GM21515 (cell line): ENCODE results near the gene KRT85.

Experiments
- ATAC-seq: cut with Tn5 transposase; IDR thresholded peaks from one replicate; pipeline ENCODE4 v1.9.1; 2021; ENCODE audit not compliant: unreplicated experiment

KRT85 gene

DNA sequence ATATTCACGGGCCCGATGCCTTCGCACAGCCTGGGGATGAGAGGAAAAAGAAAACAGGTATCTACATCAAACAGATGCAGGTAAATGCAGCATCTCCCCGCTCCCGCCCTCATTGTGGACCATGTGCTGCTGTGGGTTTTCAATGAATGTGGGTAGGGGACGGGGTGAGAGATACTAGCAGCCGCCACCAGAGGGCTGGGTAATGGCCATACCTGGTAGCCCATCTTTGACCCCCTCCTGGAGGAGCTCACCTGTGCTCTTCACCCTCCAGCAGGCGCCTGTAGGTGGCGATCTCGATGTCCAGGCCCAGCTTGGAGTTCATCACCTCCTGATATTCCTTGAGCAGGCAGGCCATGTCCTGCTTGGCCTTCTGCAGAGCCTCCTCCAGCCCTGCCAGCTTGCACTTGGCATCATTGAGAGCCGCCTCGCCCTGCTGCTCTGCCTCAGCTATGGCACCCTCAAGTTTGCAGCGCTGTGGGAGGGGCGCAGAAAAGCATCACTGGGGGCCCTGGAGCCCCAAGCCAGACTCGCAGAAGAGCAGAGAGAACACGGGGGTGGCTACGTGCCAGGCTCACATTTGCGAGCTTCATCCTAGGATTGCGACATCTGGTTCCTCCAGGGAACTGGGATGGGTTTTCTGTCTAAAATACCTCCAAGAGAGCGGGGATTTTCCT, 28.6 kb upstream of the KRT85 start:
- no peak for ATAC-seq

DNA sequence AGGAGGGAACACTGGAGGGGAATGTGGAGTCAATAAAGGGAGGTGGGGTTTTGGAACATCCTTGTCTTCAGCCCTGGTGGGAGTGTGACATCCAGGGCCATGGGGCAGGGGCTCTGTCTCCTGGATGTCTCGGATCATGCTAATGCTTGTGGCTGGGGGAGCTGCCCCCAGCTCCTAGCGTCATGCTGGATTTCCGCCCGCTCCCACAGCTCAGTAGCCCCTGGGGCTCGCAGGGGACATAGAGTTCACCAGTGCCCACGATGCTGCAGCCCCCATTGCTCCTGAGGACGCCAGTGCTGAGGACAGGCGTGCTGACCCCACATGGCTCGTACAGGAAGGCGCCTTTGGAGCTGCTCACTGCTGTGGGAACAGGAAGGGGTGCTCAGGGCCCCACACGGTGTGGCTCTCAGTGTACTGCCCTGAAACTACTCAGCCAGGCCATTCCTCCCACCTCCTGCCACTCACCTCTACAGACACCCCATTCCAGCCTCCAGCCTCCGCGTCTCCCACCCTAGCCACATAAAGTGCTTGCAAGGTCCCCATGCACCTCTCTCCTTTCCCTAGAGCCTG, 27.6 kb upstream of the KRT85 start:
- ATAC-seq, result no peak

DNA sequence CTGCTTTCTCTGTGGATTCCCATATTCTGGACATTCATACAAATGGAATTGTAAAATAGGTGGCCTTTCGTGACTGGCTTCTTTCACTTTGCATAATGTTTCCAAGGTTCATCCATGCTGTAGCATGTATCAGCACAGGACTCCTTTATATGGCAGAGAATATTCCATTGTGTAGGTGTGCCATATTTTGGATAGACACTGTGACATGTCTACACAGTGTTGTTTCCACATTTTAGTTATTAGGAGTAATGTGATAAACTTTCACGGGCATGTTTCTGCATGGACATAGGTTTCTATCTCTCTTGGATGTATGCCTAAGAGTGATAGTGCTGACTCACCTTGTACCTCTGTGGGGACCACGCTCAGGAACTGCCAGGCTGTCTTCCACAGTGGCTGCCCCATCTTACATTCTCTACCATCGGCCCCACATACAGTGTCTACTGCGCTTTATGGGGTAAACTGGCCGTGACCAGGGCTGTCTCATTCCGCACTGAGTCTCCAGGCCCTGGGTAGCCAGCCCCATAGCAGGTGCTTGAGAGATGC, 25.3 kb upstream of the KRT85 start:
- no peak for ATAC-seq

DNA sequence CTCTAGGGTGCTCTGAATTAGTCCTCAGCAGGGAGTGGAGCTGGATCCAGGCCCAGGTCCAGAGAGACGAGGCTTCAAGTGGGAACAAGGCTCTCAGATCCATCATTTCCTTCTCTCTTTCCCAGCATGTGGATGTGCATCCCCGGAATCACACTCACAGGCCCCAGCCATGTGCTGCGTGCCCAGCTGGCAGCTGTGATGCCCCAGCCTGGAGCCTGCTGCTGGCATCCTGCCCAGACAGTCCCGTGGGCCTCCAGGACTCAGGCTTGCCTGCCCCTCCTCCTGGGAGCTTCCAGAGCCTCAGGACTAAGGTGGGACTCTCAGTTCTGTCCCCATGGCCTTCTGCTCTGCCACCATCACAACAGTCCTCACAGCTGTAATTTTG, 24.3 kb upstream of the KRT85 start:
- no peak for ATAC-seq

DNA sequence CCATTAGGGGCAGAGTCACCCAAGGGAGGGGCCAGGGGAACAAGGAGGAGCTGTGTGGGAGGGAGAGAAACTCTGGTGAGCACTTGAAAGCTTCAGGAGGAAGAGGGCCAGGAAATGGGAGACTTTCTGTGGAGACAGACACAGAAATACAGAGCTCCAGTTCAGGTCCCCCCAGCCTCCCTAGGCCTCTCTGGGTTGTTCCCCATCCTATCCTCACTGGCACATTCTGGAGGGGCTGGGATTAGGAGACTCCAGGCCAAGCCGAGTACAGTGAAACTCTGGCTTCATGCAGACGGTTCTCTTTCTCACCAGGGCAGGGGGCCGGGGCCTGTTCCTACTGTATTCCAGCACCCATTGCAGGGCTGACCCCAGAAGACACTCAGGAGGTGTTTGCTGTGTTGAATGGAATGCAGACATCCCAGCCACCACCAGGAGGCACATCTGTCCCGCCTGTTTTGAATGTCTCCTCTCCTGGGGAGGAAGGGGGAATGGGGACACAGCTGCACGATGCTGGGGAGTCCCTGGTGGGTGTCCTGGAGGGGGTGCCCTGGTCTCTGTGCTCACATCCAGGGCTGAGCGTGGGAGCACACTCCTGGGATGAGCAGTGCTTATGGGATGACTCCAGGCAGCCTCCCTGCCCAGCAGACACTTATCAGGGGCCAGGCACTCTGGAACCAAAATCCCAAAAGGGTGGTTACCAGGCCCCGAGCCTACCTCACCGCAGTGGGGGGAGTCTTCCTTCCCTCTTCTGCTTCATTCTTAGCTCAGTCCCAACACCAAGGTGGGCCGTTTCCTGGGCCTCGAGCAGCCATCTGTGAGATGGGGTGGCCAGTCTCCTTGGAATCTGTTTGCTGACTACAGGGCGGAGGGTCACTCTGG, 23.7 kb upstream of the KRT85 start:
- no peak for ATAC-seq

DNA sequence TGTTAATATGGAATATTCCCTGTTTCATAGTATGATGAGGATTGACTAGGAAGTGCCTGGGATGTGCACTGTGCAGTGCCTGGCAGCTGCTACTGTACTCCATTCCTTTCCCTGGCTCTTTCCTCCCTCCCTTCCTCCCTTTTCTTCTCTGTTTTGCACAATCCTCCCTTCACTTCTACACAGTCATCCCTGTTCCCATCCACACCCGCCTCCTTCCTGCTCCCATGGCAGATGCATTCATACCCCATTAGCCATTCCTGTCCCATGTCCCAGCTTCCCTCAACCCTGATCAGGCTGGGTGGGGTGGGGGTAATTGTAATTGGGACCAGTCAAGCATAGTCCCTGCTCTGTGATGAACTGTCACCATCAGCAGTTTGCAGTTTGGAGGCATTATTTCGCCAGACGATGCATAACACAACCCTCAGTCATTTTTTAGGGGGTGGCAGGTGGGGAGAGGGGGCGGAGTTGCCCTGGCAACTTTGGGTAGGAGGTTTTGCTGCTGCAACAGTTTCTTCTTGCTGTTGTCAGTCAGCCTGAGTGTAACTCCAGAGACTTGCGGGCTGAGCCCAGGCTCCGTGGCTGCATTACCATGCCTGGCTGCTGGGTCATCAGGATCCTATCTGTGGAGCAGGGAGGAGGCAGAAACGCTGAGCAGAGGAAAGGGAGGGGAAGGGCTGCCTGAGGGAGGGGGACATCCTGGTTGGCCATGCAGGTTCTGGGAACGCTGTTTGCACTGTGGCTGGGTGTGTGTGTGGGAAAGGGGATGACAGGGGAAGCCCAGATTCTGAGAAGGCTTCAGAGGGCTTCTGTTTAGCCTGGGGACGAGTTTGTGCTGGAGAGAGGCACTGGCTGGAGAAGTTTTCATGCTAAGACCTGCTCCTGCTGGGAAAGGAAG, 22.3 kb upstream of the KRT85 start:
- ATAC-seq, result no peak

DNA sequence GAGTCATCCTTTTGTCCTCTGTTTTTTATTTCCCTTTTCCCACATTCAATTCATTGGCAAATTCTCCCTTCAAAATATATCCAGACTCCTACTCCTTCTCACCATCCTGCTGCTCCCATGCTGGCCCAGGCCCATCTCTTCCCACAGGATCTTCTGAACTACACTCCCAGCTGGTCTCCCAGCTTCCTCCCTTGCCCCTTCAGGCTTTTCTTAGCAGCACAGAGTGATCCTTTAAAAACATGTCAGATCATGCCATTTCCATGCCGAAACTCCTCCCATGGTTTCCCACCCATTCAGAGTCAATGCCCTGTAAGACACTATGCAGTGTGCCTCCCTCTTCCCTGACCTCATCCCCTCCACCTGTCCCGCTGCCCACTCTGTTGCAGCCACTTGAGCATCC, 20.6 kb upstream of the KRT85 start:
- ATAC-seq, result no peak

DNA sequence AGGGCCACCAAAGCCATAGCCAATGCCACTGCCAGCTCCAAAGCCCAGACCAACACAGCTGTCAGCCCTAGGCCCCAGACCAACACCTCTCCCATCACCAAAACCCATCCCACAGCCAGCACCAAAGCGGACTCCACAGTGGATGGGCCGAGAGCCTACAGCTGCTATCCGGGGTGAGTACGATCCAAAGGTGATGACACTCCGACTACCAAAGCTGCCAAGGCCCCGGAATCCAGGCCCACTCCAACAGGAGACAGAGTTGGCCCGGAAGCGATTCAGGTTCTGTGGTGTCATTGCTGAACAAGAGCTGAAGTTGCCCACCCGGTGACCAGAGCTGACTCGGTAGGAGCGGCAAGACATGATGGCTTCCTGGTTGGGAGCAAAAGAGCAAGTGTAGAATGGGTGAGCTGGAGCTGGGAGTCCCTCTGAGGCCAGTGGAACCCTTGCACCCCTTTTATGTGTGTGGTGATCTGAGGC, 18.0 kb upstream of the KRT85 start, which contains the start of gene KRT84:
TSS of gene KRT84 (minus strand) at position 427 of the 477 bp plus-strand sequence. CDS start at position 360, 67 bp downstream.
- no peak for ATAC-seq

DNA sequence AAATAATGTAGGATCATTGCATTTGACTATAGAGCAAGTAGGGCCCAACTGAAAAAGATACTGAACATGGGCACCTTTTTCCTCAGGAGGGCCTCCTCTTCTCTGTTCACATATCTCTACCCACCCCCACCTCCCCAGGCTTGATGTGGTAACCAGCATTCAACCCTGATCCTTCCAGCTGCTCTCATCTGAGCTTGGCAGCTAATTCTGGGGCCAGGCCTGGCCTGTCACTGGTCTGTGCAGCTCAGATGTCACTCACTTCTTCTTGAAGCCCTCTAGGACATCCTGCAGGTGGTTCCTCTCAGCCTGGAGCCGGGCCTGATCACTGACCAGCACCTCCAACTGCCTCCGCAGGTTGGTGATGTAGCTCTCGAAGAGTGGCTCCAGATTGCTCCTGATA, 16.1 kb upstream of the KRT85 start:
- ATAC-seq, result no peak

DNA sequence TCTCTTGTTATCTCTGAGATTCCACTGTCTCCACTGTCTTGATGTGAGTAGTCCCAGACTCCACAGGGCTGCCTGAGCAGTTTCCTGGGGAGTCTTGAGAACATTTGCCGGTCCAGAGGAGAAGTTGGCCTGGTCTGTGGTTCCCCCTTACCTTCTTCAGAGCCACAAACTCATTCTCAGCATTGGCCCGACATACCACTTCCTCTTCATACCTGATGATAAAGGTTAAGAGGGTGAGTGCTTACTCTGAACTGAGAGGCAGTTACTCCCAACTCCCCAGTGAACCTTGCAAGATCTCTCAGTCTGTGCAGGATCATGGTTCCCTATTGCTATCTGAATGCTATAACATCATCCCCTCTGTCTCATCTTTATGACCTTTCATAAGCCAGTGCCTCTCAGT, 15.6 kb upstream of the KRT85 start:
- ATAC-seq, result no peak

DNA sequence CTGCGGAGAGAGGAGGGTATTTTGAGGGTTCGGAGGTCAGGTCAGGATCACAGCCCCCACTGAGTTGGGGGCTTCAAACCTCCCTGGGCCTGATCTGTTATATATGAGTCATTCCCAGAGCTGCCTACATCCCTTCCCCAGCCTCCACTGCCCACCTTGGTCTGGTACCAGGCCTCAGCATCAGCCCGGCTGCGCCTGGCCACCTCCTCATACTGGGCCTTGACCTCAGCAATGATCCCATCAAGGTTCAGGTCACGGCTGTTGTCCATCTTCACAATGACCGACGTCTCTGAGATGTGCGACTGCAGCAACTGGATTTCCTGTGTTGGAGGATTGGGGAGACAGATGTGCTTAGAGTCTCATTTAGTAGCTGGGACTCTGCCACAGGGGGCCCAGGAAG, 13.9 kb upstream of the KRT85 start:
- ATAC-seq, result no peak

DNA sequence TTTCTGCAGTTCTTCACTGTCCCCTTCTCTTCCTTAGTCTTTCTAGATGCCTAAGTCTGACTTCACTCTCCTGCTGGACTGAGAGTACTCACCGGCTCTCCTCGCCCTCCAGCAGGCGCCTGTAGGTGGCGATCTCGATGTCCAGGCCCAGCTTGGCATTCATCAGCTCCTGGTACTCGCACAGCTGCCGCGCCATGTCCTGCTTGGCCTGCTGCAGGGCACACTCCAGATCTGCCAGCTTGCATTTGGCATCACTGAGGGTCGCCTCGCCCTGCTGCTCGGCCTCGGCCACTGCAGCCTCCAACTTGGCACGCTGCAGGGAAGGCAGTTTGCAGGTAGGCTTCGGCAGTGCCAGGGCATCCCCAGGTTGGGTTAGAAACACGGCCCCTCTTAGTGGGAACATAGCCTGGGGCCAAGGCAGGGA, 13.0 kb upstream of the KRT85 start:
- no peak for ATAC-seq

DNA sequence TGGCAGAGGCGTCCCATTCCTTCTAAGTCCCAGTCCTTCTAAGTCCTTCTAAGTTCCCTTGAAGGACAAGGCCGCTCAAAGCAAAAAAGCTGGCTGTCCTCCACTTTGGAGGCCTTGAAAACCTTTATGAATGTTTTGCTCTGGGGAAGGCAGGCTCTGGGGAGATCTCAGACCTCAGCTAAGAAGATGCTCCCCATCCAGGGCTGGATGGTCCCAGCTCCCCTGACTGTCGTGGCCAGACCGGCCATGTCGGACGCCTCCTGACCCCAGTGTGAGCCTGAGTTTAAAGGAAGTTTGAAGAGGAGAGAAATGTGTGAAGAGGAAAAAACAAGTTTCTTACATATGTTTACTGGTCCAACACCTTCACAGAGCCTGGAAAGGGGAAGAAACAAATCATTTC, 12.3 kb upstream of the KRT85 start:
- no peak for ATAC-seq

DNA sequence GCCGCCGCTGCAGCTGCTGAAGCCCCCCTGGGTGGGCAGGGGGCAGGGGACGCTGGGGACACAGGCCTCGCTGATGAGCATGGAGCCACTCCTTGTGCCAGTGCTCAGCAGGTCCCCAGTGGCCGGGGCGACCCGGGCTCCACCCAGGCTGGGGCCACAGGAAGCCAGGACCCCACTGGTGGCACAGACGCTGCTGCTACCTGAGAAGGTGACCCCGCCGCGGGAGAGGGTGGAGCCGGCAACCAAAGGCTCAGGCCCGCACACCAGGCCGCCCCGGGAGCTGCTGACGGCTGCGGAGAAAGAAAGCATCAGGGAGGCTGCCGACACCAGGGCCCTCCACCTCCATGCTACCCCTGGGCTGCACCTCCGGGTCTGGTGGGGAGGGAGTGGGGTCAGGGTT, 10.8 kb upstream of the KRT85 start:
- ATAC-seq, result no peak

DNA sequence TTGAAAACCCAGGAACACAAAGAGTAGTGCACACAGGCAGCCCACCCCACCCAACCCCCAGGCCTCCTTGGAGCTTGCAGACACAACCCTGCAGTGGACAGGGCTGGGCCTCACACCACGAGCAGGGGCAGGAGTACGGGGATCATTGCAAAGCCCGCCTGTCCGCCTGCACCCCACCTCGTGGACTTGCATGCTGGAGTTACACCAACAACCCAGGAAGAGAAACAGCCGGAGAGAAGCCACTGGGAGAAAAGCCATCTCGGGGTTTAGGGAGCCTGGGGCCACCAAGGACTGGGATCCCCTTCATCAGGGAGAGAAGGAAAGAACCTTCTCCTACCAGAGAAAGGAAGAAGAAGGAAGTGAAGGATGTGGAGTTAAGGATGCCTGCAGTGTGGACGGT, 10.0 kb upstream of the KRT85 start:
- no peak for ATAC-seq

DNA sequence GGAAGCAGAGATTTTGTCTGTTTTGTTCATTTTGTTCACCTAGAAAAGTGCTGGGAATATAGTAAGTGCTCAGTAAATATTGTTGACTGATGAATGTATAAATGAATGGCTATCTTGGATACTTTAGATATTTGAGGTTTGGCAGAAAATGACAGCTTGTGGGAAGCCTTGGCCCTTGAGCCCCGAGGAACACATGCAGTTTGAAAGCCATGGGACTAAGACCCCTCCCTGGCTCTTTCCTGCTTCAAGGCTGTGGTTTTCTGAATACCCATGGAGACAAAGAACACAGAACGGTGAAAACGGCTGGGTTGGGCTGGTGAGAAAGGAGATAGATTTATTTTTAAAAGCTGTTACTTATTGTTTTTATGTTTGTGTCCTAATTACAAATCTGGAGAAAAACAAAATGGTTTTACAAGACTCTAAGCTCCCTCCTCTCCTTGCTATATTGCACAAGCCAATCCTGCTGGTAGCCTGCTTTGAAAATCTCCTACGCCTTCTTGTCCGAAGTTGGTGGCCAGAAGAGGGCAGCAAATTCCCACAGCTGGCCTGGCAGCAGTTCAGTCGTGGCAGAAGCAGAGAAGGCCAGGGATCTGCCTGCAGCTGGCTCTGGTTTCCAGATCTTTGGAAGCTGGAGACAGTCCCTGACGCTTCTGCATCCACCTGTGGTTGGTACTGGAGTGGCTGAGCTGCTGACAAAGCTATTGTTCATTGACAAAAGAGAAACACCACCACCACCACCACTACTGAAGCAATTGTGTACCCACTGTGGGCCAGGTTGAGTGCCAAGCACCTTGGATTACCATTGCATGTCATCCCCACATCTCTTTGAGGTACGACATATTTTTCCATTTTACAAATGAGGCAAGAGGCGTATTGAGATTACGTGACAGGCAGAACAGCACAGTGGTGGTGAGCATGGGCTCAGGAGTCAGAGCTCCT, 5.2 kb upstream of the KRT85 start:
- no peak for ATAC-seq

DNA sequence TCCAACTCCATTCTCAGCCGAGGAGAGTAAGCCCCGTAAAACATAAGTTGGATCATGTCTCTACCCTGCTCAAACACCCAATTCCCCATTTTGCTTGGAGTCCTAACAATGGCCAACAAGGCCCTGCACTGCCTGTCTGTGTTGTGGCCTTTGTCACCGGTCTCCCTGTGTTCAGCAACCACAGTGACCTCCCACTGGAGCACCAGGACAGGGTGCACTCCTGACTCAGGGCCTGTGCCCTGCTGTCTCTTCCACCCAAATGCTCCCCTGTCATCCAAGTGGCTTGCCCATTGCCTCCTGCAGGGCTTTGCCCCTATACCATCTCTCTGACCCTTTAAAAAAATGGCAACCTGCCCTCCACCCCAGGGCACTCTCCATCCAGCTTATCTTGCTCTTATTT, 4.4 kb upstream of the KRT85 start:
- no peak for ATAC-seq

DNA sequence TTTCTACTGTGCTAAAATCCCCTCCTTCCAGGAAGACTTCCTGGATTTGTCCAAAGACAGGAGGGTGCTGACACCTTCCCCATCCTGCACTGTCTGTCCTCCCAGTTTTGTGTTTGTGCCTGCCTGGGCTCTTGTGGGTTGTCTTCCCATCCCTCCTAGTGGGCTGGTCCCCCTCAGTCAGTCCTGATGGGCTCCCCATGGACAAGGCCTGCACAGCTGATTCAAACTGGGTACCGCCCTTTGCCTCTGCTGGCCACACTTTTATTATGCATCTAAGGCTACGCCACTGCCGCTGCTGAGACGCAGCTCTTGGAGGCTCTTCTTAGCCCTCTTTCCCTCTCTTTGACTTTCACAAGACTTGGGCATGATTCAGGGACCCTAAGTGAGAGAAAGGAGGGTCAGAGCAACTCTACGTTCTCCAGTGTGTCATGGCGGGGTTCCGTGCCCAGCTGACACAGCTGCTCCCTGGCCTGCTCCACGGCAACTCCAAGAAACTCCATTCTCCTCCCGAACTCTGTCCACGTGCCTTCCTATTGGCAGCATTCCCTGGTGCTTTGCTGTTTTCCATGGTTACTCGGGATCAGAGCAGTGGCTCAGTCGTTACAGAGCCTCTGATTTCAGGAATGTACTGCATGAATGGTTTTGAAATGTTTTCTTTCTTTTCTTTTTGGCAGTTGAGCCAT, 3.8 kb upstream of the KRT85 start:
- ATAC-seq, result no peak

DNA sequence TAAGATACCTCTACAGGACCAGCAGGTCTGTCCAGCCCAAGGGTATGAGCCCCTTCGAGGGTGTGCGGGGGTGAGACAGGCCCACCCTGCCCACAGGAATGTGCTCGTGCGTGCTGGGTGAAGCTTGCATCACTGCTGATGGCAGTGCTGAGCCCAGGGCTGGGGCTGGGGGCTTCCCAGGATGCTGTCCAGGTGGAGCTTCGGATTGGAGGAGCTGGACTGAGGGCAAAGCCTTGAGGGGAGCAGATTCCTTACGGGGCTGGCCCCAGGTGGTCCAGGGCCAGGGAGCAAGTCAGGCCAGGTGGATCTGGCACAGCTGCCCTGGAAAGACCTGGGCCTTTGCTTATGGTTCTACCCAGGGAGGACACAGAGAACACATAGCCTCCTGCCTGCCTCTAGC, 2.5 kb upstream of the KRT85 start:
- ATAC-seq, result no peak
